K562 (cell line): ENCODE results near the gene FOXN3. TPM values are rescaled to one million over a fixed set of nuclear protein-coding genes. Genes with fewer than 3 reads are reported as not detected.

Experiments
- ATAC-seq: fragments of 200-7000 bp; cut with Tn5 transposase; 3 replicates; pipeline ENCODE4 v1.9.1; 2020; ENCODE audit warnings: moderate library complexity
- BruUV-seq: library from RNA; stranded (reverse); fragments of 400-500 nt; replicated peaks from 2 replicates; lab custom pipeline; 2021; lab: Mats Ljungman, UMichigan
- CTCF ChIA-PET: fragments of 300-600 bp; formaldehyde crosslinking; extraction: SDS; loops from one replicate; lab custom pipeline; 2021; ENCODE audit warnings: low intra/inter-chr PET ratio; lab: Yijun Ruan, JAX
- POLR2A ChIA-PET: fragments of 300-600, 350-650 bp; sonication (Branson Sonifier 250); formaldehyde crosslinking; extraction: SDS; loops from one replicate; lab custom pipeline; 2021; ENCODE audit warnings: antibody characterized with exemption, inconsistent platforms; lab: Yijun Ruan, JAX
- DNase-seq, 4 experiments: peaks; one replicate each; pipeline versions ENCODE4 v3.0.0 to v3.0.0-alpha.2; 2011 to 2018; ENCODE audit warnings: low spot score in 3 of 4, mixed read lengths in 3 of 4; ENCODE audit errors: extremely low read depth in 1 of 4
- FAIRE-seq: peaks from 2 replicates; lab custom pipeline; 2011; peaks lifted over from hg19 to GRCh38; lab: Jason Lieb, UNC
- H2AFZ ChIP-seq: 2 replicates; pipeline ENCODE4 v1.6.0; 2011; ENCODE audit warnings: low read depth, low read length, control low read depth, inconsistent platforms
- H3K27ac ChIP-seq: fragments of 200-600 bp; 3 replicates; pipeline ENCODE4 v1.8.0; 2011; ENCODE audit warnings: low read depth, mild to moderate bottlenecking, control low read depth, inconsistent platforms, low read length, moderate library complexity, mixed read lengths; ENCODE audit errors: extremely low read depth
- H3K27me3 ChIP-seq, 2 experiments: fragments of 300-600 bp in 1 of 2; 2 replicates in 1 of 2; 3 replicates in 1 of 2; pipeline versions ENCODE4 v1.6.0 to v1.8.0; 2011; ENCODE audit warnings: inconsistent platforms in 2 of 2, low read length in 2 of 2, mild to moderate bottlenecking in 1 of 2, mixed read lengths in 1 of 2, moderate library complexity in 1 of 2; ENCODE audit not compliant: control insufficient read depth in 2 of 2, insufficient read depth in 2 of 2
- H3K36me3 ChIP-seq: fragments of 300-600 bp; 3 replicates; pipeline ENCODE4 v1.8.0; 2011; ENCODE audit warnings: mild to moderate bottlenecking, low read length, inconsistent platforms; ENCODE audit not compliant: control insufficient read depth, insufficient read depth
- H3K4me1 ChIP-seq, 2 experiments: fragments of 200-600 bp in 1 of 2; replicated peaks in 1 of 2; 2 replicates in 1 of 2; 3 replicates in 1 of 2; pipeline versions ENCODE4 v1.5.1 to v1.8.0; 2011; ENCODE audit warnings: inconsistent platforms in 2 of 2, low read length in 2 of 2, mild to moderate bottlenecking in 1 of 2, mixed read lengths in 1 of 2, moderate library complexity in 1 of 2; ENCODE audit not compliant: control insufficient read depth in 2 of 2, insufficient read depth in 2 of 2
- H3K4me2 ChIP-seq: 2 replicates; pipeline ENCODE4 v1.6.1; 2011; ENCODE audit warnings: low read length, control low read depth, inconsistent platforms, mixed read lengths; ENCODE audit not compliant: insufficient read depth
- H3K4me3 ChIP-seq: fragments of 200-600 bp; sonication (generic), shearing (Covaris generic); 2 replicates; pipeline ENCODE4 v1.5.1; 2016; ENCODE audit warnings: control low read depth, inconsistent platforms
- H3K79me2 ChIP-seq: fragments of 200-600 bp; 3 replicates; pipeline ENCODE4 v1.8.0; 2011; ENCODE audit warnings: low read length, inconsistent platforms; ENCODE audit not compliant: control insufficient read depth, insufficient read depth
- H3K9ac ChIP-seq, 2 experiments: 2 replicates each; pipeline versions ENCODE4 v1.6.0 to v1.6.1; 2011; ENCODE audit warnings: low read depth in 2 of 2, low read length in 2 of 2, control low read depth in 1 of 2, inconsistent platforms in 1 of 2, mild to moderate bottlenecking in 1 of 2, mixed read lengths in 1 of 2; ENCODE audit not compliant: insufficient read depth in 1 of 2
- H3K9me1 ChIP-seq: one replicate; pipeline ENCODE4 v1.6.0; 2011; ENCODE audit warnings: inconsistent platforms, mild to moderate bottlenecking, low read length, moderate library complexity; ENCODE audit not compliant: control insufficient read depth, insufficient read depth
- H3K9me3 ChIP-seq: replicated peaks from 2 replicates; pipeline ENCODE4 v1.5.1; 2011; ENCODE audit warnings: low read depth, low read length, inconsistent platforms; ENCODE audit not compliant: control insufficient read depth, insufficient read depth
- H4K20me1 ChIP-seq: replicated peaks from 2 replicates; pipeline ENCODE4 v1.6.1; 2011; ENCODE audit warnings: low read length, inconsistent platforms, mixed read lengths; ENCODE audit not compliant: control insufficient read depth, insufficient read depth
- BHLHE40 ChIP-seq: IDR thresholded peaks from 2 replicates; pipeline ENCODE4 v1.6.1; 2011; ENCODE audit warnings: low read length, improper control_type of control experiment
- DPF2 ChIP-seq: fragments of 450-650 bp; IDR thresholded peaks from 2 replicates; pipeline ENCODE4 v1.6.1; 2016
- GATAD2B ChIP-seq: fragments of 450-650 bp; IDR thresholded peaks from 2 replicates; pipeline ENCODE4 v1.6.1; 2017; ENCODE audit warnings: mild to moderate bottlenecking, borderline replicate concordance
- HOMEZ ChIP-seq: fragments of 250-450 bp; sonication (Bioruptor Pico); IDR thresholded peaks from 2 replicates; pipeline ENCODE4 v1.4.0; 2020; ENCODE audit warnings: mild to moderate bottlenecking, moderate library complexity
- KHSRP ChIP-seq: fragments of 450-650 bp; IDR thresholded peaks from 2 replicates; pipeline ENCODE4 v1.6.1; 2017
- NCOA1 ChIP-seq: fragments of 450-650 bp; IDR thresholded peaks from 2 replicates; pipeline ENCODE4 v1.6.1; 2016; ENCODE audit warnings: low read depth
- RBM39 ChIP-seq: fragments of 200-400 bp; formaldehyde crosslinking; optimal IDR thresholded peaks from 2 replicates; pipeline ENCODE3; 2018; ENCODE audit warnings: low read depth, low read length
- SMAD1 ChIP-seq: fragments of 150-350 bp; IDR thresholded peaks from 2 replicates; pipeline ENCODE4 v1.6.1; 2014; ENCODE audit warnings: low read length, low read depth; ENCODE audit not compliant: partially characterized antibody
- SPI1 ChIP-seq: IDR thresholded peaks from 2 replicates; pipeline ENCODE4 v1.6.1; 2011; ENCODE audit warnings: low read depth, low read length, control low read depth, borderline replicate concordance
- SRSF9 ChIP-seq: fragments of 200-400 bp; formaldehyde crosslinking; IDR thresholded peaks from 2 replicates; pipeline ENCODE4 v1.6.1; 2017; ENCODE audit warnings: low read depth, low read length, borderline replicate concordance
- STAT5B ChIP-seq: fragments of 250-450 bp; sonication (Bioruptor Pico); IDR thresholded peaks from 2 replicates; pipeline ENCODE4 v1.8.0; 2021; ENCODE audit warnings: mild to moderate bottlenecking, inconsistent platforms
- TARDBP ChIP-seq: fragments of 450-650 bp; IDR thresholded peaks from 2 replicates; pipeline ENCODE4 v1.6.1; 2016
- ZNF217 ChIP-seq: sonication (generic); formaldehyde crosslinking; IDR thresholded peaks from 2 replicates; pipeline ENCODE4 v1.8.0; 2022; ENCODE audit warnings: mild to moderate bottlenecking, missing genetic modification reagents
- ZNF398 ChIP-seq: fragments of 250-450 bp; sonication (Bioruptor Pico); IDR thresholded peaks from 2 replicates; pipeline ENCODE4 v1.8.0; 2021; ENCODE audit warnings: moderate library complexity, mild to moderate bottlenecking, inconsistent platforms
- WGBS: fragments of 100-300 bp; shearing (Covaris generic); methylation state at CpG from one replicate; pipeline ENCODE4 v1.1.6; 2016; ENCODE audit warnings: low coverage, mixed read lengths; ENCODE audit not compliant: insufficient coverage; ENCODE audit errors: missing lambda C conversion rate; 5-methylcytosine and 5-hydroxymethylcytosine counted together
- in situ Hi-C: fragments of 300-500 bp; cut with MboI; formaldehyde crosslinking; loops from 4 replicates; pipeline ENCODE4 v1.15.0; 2018; ENCODE audit warnings: inconsistent platforms, mixed read lengths
- intact Hi-C: fragments of 100-400 bp; cut with micrococcal nuclease; formaldehyde crosslinking; loops from 2 replicates; pipeline ENCODE4 v1.14.2; 2022
- polyA plus RNA-seq, 8 experiments: library from polyadenylated mRNA; depleted of rRNA in 4 of 8; stranded (reverse) in 5 of 8; unstranded in 3 of 8; fragments of >200 nt; fragmentation: Nextera tagmentation in 2 of 8; fragmentation: Illumina TruSeq in 1 of 8; extraction: Ambion mirVana in 2 of 8; extraction: Trizol in 1 of 8; gene quantifications; 2 replicates each; pipeline versions ENCODE4 v1.2.1 to v1.2.3, GENCODE V29; 2011 to 2014; ENCODE audit warnings: inconsistent platforms in 1 of 8, missing spikeins in 1 of 8
- total RNA-seq, 7 experiments: library from RNA; depleted of rRNA in 6 of 7; stranded (reverse); fragments of >200 nt in 6 of 7; fragmentation: Illumina TruSeq in 2 of 7; extraction: Trizol in 2 of 7; gene quantifications; 2 replicates each; pipeline versions ENCODE4 v1.2.1 to v1.2.3, GENCODE V29; 2011 to 2021; ENCODE audit warnings: low replicate concordance in 1 of 7
- TF ChIP-seq, protein P1 (sequence below): sonication (generic); formaldehyde crosslinking; IDR thresholded peaks from 2 replicates; pipeline ENCODE4 v1.5.0; 2020; ENCODE audit warnings: missing genetic modification reagents
- TF ChIP-seq, protein P2 (sequence below): sonication (generic); formaldehyde crosslinking; IDR thresholded peaks from 2 replicates; pipeline ENCODE4 v1.9.0; 2022; ENCODE audit warnings: mild to moderate bottlenecking, missing genetic modification reagents
- TF ChIP-seq, protein P3 (sequence below), 2 experiments: IDR thresholded peaks; 2 replicates each; pipeline ENCODE4 v1.6.1; 2011; ENCODE audit warnings: borderline replicate concordance in 1 of 2, control low read depth in 1 of 2, low read depth in 1 of 2, low read length in 1 of 2, mild to moderate bottlenecking in 1 of 2, mixed read lengths in 1 of 2, moderate library complexity in 1 of 2; ENCODE audit not compliant: insufficient read depth in 1 of 2, insufficient read length in 1 of 2, poor library complexity in 1 of 2, severe bottlenecking in 1 of 2; ENCODE audit errors: extremely low read depth in 1 of 2

Gene FOXN3
- total and polyA plus RNA-seq, 9 of the 15 experiments (the other 6 are each of a cell fraction or from before 2014, with no cell fraction given), result 0.07 to 1.3 (median 0.40) TPM

DNA sequence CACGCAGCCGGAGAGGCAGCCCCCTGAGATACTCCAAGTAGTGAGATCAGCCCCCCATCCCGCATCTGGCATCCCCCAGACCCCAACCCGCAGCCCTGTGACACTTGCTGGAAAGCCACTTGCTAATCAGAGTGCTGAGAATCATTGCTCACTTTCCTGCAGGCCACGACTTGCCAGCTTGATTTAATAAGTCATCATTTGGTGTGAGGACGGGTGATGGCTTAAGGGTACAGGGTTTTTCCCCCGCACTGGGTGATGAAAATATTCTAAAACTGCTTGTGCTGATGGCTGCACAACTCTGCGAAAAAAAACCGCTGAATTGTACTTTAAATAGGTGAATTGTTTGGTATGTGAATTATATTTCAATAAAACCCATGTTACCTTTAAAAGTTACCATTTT lies 171.2 kb downstream of the FOXN3 start (continued):
- no peak for TF ChIP-seq KHSRP
- TF ChIP-seq TARDBP, result no peak
- TF ChIP-seq, all 486 proteins: peak for 0

GRCh38 chr14:89244720-89245119 lies 172.3 kb downstream of the FOXN3 start:
- Histone ChIP-seq H3K9me3 (no peaks in the 10 kb centered on the region), H2AFZ (no peak overlapping the region), H3K79me2 (no peaks in the 10 kb centered on the region), H3K4me2 (no peak overlapping the region), H3K4me3 (no peak overlapping the region), H3K9ac (no peak overlapping the region), H3K4me1 (no peaks in the 10 kb centered on the region), H3K27me3 (peaks cover 0 to 4% of the 10 kb centered on the region in 2 experiments; a peak in 1 of 5 replicates), H3K9me1 (no peaks in the 10 kb centered on the region), H4K20me1 (no peaks in the 10 kb centered on the region), H3K27ac (no peak overlapping the region), H3K36me3 (no peaks in the 10 kb centered on the region)
- in situ Hi-C loops (no loop called here), intact Hi-C loops (no loop called here)
- DNase-seq (no peak), ATAC-seq (no peak), FAIRE-seq (no peak)
- ChIA-PET POLR2A (no interaction called here), CTCF (no interaction called here)
- 0% methylated on average over 6 of the region's 6 CpGs for WGBS
- no TSS peak for BruUV-seq
- TF ChIP-seq ZNF398 (no peak), DPF2 (no peak), GATAD2B (no peak), BHLHE40 (no peak), SPI1 (no peak), RBM39 (no peak), HOMEZ (CRISPR knock-in tag) (no peak), NCOA1 (no peak), ZNF217 (CRISPR knock-in tag) (no peak), SRSF9 (no peak), STAT5B (CRISPR knock-in tag) (no peak), SMAD1 (no peak)
- TF ChIP-seq, protein P1, sequence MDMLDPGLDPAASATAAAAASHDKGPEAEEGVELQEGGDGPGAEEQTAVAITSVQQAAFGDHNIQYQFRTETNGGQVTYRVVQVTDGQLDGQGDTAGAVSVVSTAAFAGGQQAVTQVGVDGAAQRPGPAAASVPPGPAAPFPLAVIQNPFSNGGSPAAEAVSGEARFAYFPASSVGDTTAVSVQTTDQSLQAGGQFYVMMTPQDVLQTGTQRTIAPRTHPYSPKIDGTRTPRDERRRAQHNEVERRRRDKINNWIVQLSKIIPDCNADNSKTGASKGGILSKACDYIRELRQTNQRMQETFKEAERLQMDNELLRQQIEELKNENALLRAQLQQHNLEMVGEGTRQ (CRISPR knock-in tag), result no peak
- TF ChIP-seq, protein P2, sequence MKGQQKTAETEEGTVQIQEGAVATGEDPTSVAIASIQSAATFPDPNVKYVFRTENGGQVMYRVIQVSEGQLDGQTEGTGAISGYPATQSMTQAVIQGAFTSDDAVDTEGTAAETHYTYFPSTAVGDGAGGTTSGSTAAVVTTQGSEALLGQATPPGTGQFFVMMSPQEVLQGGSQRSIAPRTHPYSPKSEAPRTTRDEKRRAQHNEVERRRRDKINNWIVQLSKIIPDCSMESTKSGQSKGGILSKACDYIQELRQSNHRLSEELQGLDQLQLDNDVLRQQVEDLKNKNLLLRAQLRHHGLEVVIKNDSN (CRISPR knock-in tag), result no peak
- TF ChIP-seq, protein P3, sequence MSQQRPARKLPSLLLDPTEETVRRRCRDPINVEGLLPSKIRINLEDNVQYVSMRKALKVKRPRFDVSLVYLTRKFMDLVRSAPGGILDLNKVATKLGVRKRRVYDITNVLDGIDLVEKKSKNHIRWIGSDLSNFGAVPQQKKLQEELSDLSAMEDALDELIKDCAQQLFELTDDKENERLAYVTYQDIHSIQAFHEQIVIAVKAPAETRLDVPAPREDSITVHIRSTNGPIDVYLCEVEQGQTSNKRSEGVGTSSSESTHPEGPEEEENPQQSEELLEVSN (IDR thresholded peaks at IDR 0.05; ENCODE audit: borderline replicate concordance in 1 of 2, extremely low read depth in 1 of 2, insufficient read depth in 1 of 2, insufficient read length in 1 of 2, low read depth in 1 of 2, low read length in 1 of 2, poor library complexity in 1 of 2, severe bottlenecking in 1 of 2), result no peak
